ENCODE data around the gene TTC33. TPM values are rescaled to one million over a fixed set of nuclear protein-coding genes. Genes with fewer than 3 reads are reported as not detected.
A peak's percentile ranks its signal among the peaks of the same experiment; 100 is the strongest.

The TTC33 gene
- total RNA-seq, 1 donor from 2014 or later = 52.5 TPM

- Mint-ChIP-seq H3K27ac (no peak overlapping the region), H3K27me3 (ENCODE audit: insufficient read depth, low read depth) (no peaks in the 10 kb centered on the region), H3K9me3 (peaks cover 18% of the 10 kb centered on the region), H3K4me1 (no peaks in the 10 kb centered on the region), H3K4me3 (no peak overlapping the region), H3K36me3 (peaks cover 27% of the 10 kb centered on the region)
- TF ChIP-seq EZH2 (IDR thresholded peaks at IDR 0.05) = no peak
- no peak for TF ChIP-seq EZH2phosphoT487 (IDR thresholded peaks at IDR 0.05)
- no peak for TF ChIP-seq CTCF (IDR thresholded peaks at IDR 0.05)
- Histone ChIP-seq H4K20me1 (ENCODE audit: low read depth) (no peaks in the 10 kb centered on the region), H3F3A (ENCODE audit: low read depth) (peaks cover 9% of the 10 kb centered on the region), H3K9me3 (ENCODE audit: low read depth) (no peaks in the 10 kb centered on the region), H3K36me3 (no peaks in the 10 kb centered on the region), H3K27ac (no peak overlapping the region), H3K27me3 (no peaks in the 10 kb centered on the region), H2AFZ (replicated peaks) (peak overlapping the region; percentile 71), H3K4me2 (peak overlapping the region; percentile 80), H3K9ac (no peak overlapping the region), H3K79me2 (ENCODE audit: low read depth) (peaks cover 49% of the 10 kb centered on the region), H3K4me1 (no peaks in the 10 kb centered on the region), H3K4me3 (peak overlapping the region; percentile 69)
- peak; percentile 22 for DNase-seq (ENCODE audit: low spot score)
Measured at GRCh38 chr5:40754381-40755092, 1.2 kb downstream of the TTC33 start.

GRCh38 chr5:40746703-40747102 lies 9.1 kb downstream of the TTC33 start:
- Histone ChIP-seq H3K4me3 (no peak overlapping the region), H3F3A (ENCODE audit: low read depth) (no peaks in the 10 kb centered on the region), H3K4me2 (no peak overlapping the region), H3K9ac (no peak overlapping the region), H2AFZ (replicated peaks) (no peak overlapping the region), H3K27me3 (no peaks in the 10 kb centered on the region), H3K36me3 (no peaks in the 10 kb centered on the region), H4K20me1 (ENCODE audit: low read depth) (no peaks in the 10 kb centered on the region), H3K79me2 (ENCODE audit: low read depth) (peaks cover 30% of the 10 kb centered on the region), H3K27ac (no peak overlapping the region), H3K9me3 (ENCODE audit: low read depth) (no peaks in the 10 kb centered on the region), H3K4me1 (no peaks in the 10 kb centered on the region)
- H3K4me3 Mint-ChIP-seq = no peak overlapping the region
- TF ChIP-seq EZH2phosphoT487 (IDR thresholded peaks at IDR 0.05) (no peak), CTCF (IDR thresholded peaks at IDR 0.05) (no peak), EZH2 (IDR thresholded peaks at IDR 0.05) (no peak)
- H3K36me3 Mint-ChIP-seq = peaks cover 39% of the 10 kb centered on the region
- H3K9me3 Mint-ChIP-seq = peaks cover 16% of the 10 kb centered on the region
- no peaks in the 10 kb centered on the region for H3K27me3 Mint-ChIP-seq (ENCODE audit: insufficient read depth, low read depth)
- no peaks in the 10 kb centered on the region for H3K4me1 Mint-ChIP-seq
- no peak overlapping the region for H3K27ac Mint-ChIP-seq
- no peak for DNase-seq (ENCODE audit: low spot score)

GRCh38 chr5:40743771-40744170 lies 12.0 kb downstream of the TTC33 start:
- TF ChIP-seq CTCF (IDR thresholded peaks at IDR 0.05) (no peak), EZH2 (IDR thresholded peaks at IDR 0.05) (no peak), EZH2phosphoT487 (IDR thresholded peaks at IDR 0.05) (no peak)
- Mint-ChIP-seq H3K4me1 (no peaks in the 10 kb centered on the region), H3K27ac (no peak overlapping the region), H3K36me3 (peaks cover 44% of the 10 kb centered on the region), H3K9me3 (peaks cover 16% of the 10 kb centered on the region), H3K27me3 (ENCODE audit: insufficient read depth, low read depth) (peaks cover 2% of the 10 kb centered on the region), H3K4me3 (no peak overlapping the region)
- no peaks in the 10 kb centered on the region for H3K27me3 ChIP-seq
- H3K4me1 ChIP-seq = no peaks in the 10 kb centered on the region
- H3K79me2 ChIP-seq (ENCODE audit: low read depth) = peaks cover 14% of the 10 kb centered on the region
- no peaks in the 10 kb centered on the region for H4K20me1 ChIP-seq (ENCODE audit: low read depth)
- H3K27ac ChIP-seq = no peak overlapping the region
- H3K36me3 ChIP-seq = no peaks in the 10 kb centered on the region
- no peaks in the 10 kb centered on the region for H3K9me3 ChIP-seq (ENCODE audit: low read depth)
- DNase-seq (ENCODE audit: low spot score) = no peak
- H3K9ac ChIP-seq = no peak overlapping the region
- no peak overlapping the region for H2AFZ ChIP-seq (replicated peaks)
- no peak overlapping the region for H3K4me3 ChIP-seq
- H3F3A ChIP-seq (ENCODE audit: low read depth) = no peaks in the 10 kb centered on the region
- no peak overlapping the region for H3K4me2 ChIP-seq
